Bone marrow (tissue), 2 donors: ENCODE results near the gene FRS2.

Source experiments
- DNase-seq, 2 donors: peaks; one replicate each; lab custom pipeline; 2025; lab: John Stamatoyannopoulos, UW

FRS2 gene

GRCh38 chr12:69527506-69528272, 57.5 kb downstream of the FRS2 start:
- DNase-seq, result no peak

GRCh38 chr12:69529021-69529420, 58.8 kb downstream of the FRS2 start:
- DNase-seq, result no peak

- no peak for DNase-seq
These were observed 63.7 kb downstream of the FRS2 start for GRCh38 chr12:69533844-69534243.

GRCh38 chr12:69534389-69534822, 64.2 kb downstream of the FRS2 start:
- no peak for DNase-seq

- no peak for DNase-seq
These were observed 70.8 kb downstream of the FRS2 start for GRCh38 chr12:69540987-69541386.

GRCh38 chr12:69544087-69544486, 73.9 kb downstream of the FRS2 start:
- no peak for DNase-seq

- no peak for DNase-seq
These were observed 74.9 kb downstream of the FRS2 start for GRCh38 chr12:69545081-69545480.

- DNase-seq, result no peak
These were observed 76.7 kb downstream of the FRS2 start for GRCh38 chr12:69546693-69547438.

GRCh38 chr12:69548687-69549086, 78.5 kb downstream of the FRS2 start:
- no peak for DNase-seq

- no peak for DNase-seq
These were observed 80.6 kb downstream of the FRS2 start for GRCh38 chr12:69550569-69551350.

GRCh38 chr12:69553628-69554248, 83.5 kb downstream of the FRS2 start:
- DNase-seq, result no peak

- DNase-seq, result no peak
These were observed 85.3 kb downstream of the FRS2 start for GRCh38 chr12:69555461-69555860.

GRCh38 chr12:69556383-69556782, 86.2 kb downstream of the FRS2 start:
- no peak for DNase-seq

GRCh38 chr12:69563166-69563762, 93.1 kb downstream of the FRS2 start:
- no peak for DNase-seq

GRCh38 chr12:69566603-69567002, 96.4 kb downstream of the FRS2 start:
- no peak for DNase-seq

GRCh38 chr12:69569236-69569635, 99.0 kb downstream of the FRS2 start:
- DNase-seq, result no peak

GRCh38 chr12:69570000-69570516, 99.9 kb downstream of the FRS2 start:
- DNase-seq, result no peak

GRCh38 chr12:69570545-69571399, 100.6 kb downstream of the FRS2 start:
- peak in 1 of 2 donors; percentile 25 for DNase-seq

GRCh38 chr12:69575346-69575745, 105.2 kb downstream of the FRS2 start:
- DNase-seq, result no peak

GRCh38 chr12:69578283-69578682, 108.1 kb downstream of the FRS2 start:
- no peak for DNase-seq

- no peak for DNase-seq
These were observed 108.8 kb downstream of the FRS2 start for GRCh38 chr12:69579029-69579428.
